Loucy (cell line): ENCODE data around the gene CACNA2D3.

Experiments used
- H2AFZ ChIP-seq: fragments of 200-600 bp; sonication (generic); 2 replicates; pipeline ENCODE4 v1.6.0; 2016; ENCODE audit warnings: antibody characterized with exemption, mild to moderate bottlenecking, low read length, moderate library complexity
- H3F3A ChIP-seq: fragments of 200-600 bp; 2 replicates; pipeline ENCODE4 v1.6.0; 2016; ENCODE audit warnings: antibody characterized with exemption, low read depth, mild to moderate bottlenecking
- H3K27me3 ChIP-seq: fragments of 200-600 bp; sonication (generic); 2 replicates; pipeline ENCODE4 v1.6.1; 2014; ENCODE audit warnings: low read length, mild to moderate bottlenecking; ENCODE audit not compliant: insufficient read depth, poor library complexity, severe bottlenecking
- H3K36me3 ChIP-seq: fragments of 200-600 bp; sonication (generic); 2 replicates; pipeline ENCODE4 v1.6.1; 2016; ENCODE audit warnings: low read length; ENCODE audit not compliant: insufficient read depth
- H3K4me1 ChIP-seq: fragments of 200-600 bp; sonication (generic); 2 replicates; pipeline ENCODE4 v1.5.1; 2014; ENCODE audit warnings: low read length, mild to moderate bottlenecking; ENCODE audit not compliant: insufficient read depth, poor library complexity, severe bottlenecking
- H3K4me2 ChIP-seq: fragments of 200-600 bp; sonication (generic); 2 replicates; pipeline ENCODE4 v1.6.0; 2014; ENCODE audit warnings: antibody characterized with exemption, low read length, low read depth, mild to moderate bottlenecking; ENCODE audit not compliant: poor library complexity, severe bottlenecking
- H3K4me3 ChIP-seq: fragments of 200-600 bp; sonication (generic); 2 replicates; pipeline ENCODE4 v1.5.1; 2014; ENCODE audit warnings: low read length, mild to moderate bottlenecking, mixed read lengths; ENCODE audit not compliant: poor library complexity, severe bottlenecking
- H3K79me2 ChIP-seq: fragments of 200-600 bp; sonication (generic); 2 replicates; pipeline ENCODE4 v1.6.1; 2014; ENCODE audit warnings: low read length; ENCODE audit not compliant: insufficient read depth
- H3K9ac ChIP-seq: fragments of 200-600 bp; sonication (generic); 2 replicates; pipeline ENCODE4 v1.6.0; 2014; ENCODE audit warnings: mild to moderate bottlenecking, low read depth, low read length, moderate library complexity; ENCODE audit not compliant: poor library complexity, severe bottlenecking
- H3K9me2 ChIP-seq: fragments of 200-600 bp; sonication (generic); replicated peaks from 2 replicates; pipeline ENCODE4 v1.6.1; 2016; ENCODE audit warnings: low read depth, low read length, mixed read lengths
- H3K9me3 ChIP-seq: fragments of 200-600 bp; sonication (generic); 2 replicates; pipeline ENCODE4 v1.6.1; 2014; ENCODE audit warnings: mild to moderate bottlenecking, antibody characterized with exemption, low read length, low read depth; ENCODE audit not compliant: insufficient read depth
- H4K20me1 ChIP-seq: fragments of 200-600 bp; sonication (generic); 2 replicates; pipeline ENCODE4 v1.6.0; 2014; ENCODE audit warnings: antibody characterized with exemption, low read length, mild to moderate bottlenecking; ENCODE audit not compliant: insufficient read depth, poor library complexity, severe bottlenecking
- EZH2phosphoT487 ChIP-seq: fragments of 200-600 bp; IDR thresholded peaks from 2 replicates; pipeline ENCODE4 v1.6.1; 2018; ENCODE audit warnings: antibody characterized with exemption, mild to moderate bottlenecking, moderate library complexity, borderline replicate concordance
- TF ChIP-seq, protein P1 (sequence below): fragments of 200-600 bp; sonication (generic); conservative IDR thresholded peaks from 2 replicates; pipeline ENCODE4 v1.5.1; 2014; ENCODE audit warnings: mild to moderate bottlenecking, antibody characterized with exemption, low read length

The CACNA2D3 gene

DNA sequence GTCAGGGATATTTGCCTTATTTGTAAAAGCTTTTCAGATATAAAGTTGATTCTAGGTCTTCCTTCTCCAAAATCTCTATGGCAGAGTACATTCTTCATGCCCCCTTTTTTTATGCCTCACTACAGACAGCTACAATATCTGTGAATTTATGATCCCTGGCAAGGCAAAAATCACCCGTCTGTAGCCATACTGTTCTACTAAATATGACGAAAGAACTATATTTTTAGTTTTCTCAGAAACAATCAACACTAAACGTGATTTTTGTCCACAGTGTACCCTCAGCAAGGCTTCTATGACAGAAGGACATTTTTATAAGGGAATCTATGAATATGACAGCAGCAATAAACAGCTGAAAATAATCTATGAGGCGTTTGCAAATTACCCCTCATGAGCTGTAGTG is 792.8 kb downstream of the CACNA2D3 start:
- no peak overlapping the region for H2AFZ ChIP-seq
- no peak overlapping the region for H3K4me3 ChIP-seq
- H3K27me3 ChIP-seq = no peaks in the 10 kb centered on the region
- H3K4me2 ChIP-seq = no peak overlapping the region
- no peak overlapping the region for H3K9ac ChIP-seq
- TF ChIP-seq, protein P1, sequence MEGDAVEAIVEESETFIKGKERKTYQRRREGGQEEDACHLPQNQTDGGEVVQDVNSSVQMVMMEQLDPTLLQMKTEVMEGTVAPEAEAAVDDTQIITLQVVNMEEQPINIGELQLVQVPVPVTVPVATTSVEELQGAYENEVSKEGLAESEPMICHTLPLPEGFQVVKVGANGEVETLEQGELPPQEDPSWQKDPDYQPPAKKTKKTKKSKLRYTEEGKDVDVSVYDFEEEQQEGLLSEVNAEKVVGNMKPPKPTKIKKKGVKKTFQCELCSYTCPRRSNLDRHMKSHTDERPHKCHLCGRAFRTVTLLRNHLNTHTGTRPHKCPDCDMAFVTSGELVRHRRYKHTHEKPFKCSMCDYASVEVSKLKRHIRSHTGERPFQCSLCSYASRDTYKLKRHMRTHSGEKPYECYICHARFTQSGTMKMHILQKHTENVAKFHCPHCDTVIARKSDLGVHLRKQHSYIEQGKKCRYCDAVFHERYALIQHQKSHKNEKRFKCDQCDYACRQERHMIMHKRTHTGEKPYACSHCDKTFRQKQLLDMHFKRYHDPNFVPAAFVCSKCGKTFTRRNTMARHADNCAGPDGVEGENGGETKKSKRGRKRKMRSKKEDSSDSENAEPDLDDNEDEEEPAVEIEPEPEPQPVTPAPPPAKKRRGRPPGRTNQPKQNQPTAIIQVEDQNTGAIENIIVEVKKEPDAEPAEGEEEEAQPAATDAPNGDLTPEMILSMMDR = no peak
- TF ChIP-seq EZH2phosphoT487 = no peak
- H3K9me2 ChIP-seq = no peaks in the 10 kb centered on the region
- H3K36me3 ChIP-seq = no peaks in the 10 kb centered on the region
- no peaks in the 10 kb centered on the region for H3K9me3 ChIP-seq
- no peaks in the 10 kb centered on the region for H3K4me1 ChIP-seq
- no peaks in the 10 kb centered on the region for H3F3A ChIP-seq
- no peaks in the 10 kb centered on the region for H4K20me1 ChIP-seq
- H3K79me2 ChIP-seq = no peaks in the 10 kb centered on the region

DNA sequence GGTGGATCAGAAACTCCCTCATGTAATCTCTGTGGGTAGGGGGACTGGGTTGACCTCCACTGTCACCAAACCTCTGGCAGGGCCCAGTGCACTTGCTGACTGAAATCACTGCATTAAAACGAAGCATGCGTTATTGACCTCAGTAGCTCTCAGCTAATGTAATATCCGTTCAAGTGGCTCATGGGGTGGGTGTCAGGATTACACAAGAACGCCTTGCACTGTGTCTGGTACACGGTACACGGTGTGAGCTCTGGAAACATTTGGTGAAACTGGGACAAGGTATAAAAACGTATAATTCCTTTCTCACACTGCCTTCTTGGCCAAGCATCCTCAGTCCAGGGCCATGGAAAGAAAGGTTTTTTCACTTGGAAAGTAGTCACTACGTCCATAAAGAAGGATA is 793.6 kb downstream of the CACNA2D3 start:
- Histone ChIP-seq H3F3A (no peaks in the 10 kb centered on the region), H3K4me3 (no peak overlapping the region), H3K4me2 (no peak overlapping the region), H3K27me3 (no peaks in the 10 kb centered on the region), H4K20me1 (no peaks in the 10 kb centered on the region), H3K9ac (no peak overlapping the region), H3K4me1 (no peaks in the 10 kb centered on the region), H3K79me2 (no peaks in the 10 kb centered on the region), H2AFZ (no peak overlapping the region), H3K9me3 (no peaks in the 10 kb centered on the region), H3K36me3 (no peaks in the 10 kb centered on the region), H3K9me2 (no peaks in the 10 kb centered on the region)
- TF ChIP-seq EZH2phosphoT487 = no peak
- TF ChIP-seq, protein P1 = no peak

DNA sequence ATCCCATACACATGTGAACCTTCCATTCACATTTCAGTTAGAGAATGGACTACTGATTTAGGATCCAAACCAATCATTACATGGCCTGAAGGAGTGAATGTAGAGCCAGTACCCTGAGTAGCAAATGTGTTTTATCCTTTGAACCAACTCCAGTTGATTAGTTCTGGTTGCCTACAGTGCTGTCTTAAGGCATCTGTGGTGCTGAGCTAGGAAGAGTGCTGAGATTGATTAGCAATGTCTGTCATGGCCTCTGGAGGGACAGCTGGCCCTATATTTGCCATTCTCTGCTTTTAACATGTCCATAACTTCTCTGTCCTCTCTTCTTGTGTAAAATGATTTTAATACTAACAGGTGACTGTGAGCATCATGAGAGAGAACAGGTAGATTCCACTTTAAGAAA is 794.4 kb downstream of the CACNA2D3 start:
- H3K36me3 ChIP-seq = no peaks in the 10 kb centered on the region
- H3K9me2 ChIP-seq = no peaks in the 10 kb centered on the region
- no peaks in the 10 kb centered on the region for H3F3A ChIP-seq
- H3K79me2 ChIP-seq = no peaks in the 10 kb centered on the region
- H3K9me3 ChIP-seq = no peaks in the 10 kb centered on the region
- H4K20me1 ChIP-seq = no peaks in the 10 kb centered on the region
- no peaks in the 10 kb centered on the region for H3K4me1 ChIP-seq
- H3K27me3 ChIP-seq = no peaks in the 10 kb centered on the region
- no peak overlapping the region for H2AFZ ChIP-seq
- H3K4me3 ChIP-seq = no peak overlapping the region
- TF ChIP-seq, protein P1 = no peak
- no peak for TF ChIP-seq EZH2phosphoT487
- H3K9ac ChIP-seq = no peak overlapping the region
- H3K4me2 ChIP-seq = no peak overlapping the region
